Vagina (tissue), 2 donors: Measurements from ENCODE around the gene ZDHHC1. TPM values are rescaled to one million over a fixed set of nuclear protein-coding genes. Genes with fewer than 3 reads are reported as not detected.
"Not testable (repeated sequence)": the region's sequence is repeated elsewhere in the genome, so short reads cannot be mapped to it uniquely, and the experiment has no call there.

ENCODE experiments used
- DNase-seq, 2 donors: peaks; one replicate each; pipeline ENCODE4 v3.0.0-alpha.2; 2017; ENCODE audit errors: extremely low spot score in 2 of 2
- H3K27ac ChIP-seq: fragments of 200-600 bp; sonication (generic); one replicate; pipeline ENCODE4 v1.5.1; 2019
- H3K27me3 ChIP-seq: fragments of 200-600 bp; sonication (generic); one replicate; pipeline ENCODE4 v1.5.1; 2019
- H3K36me3 ChIP-seq, 2 donors: fragments of 200-600 bp; sonication (generic); one replicate each; pipeline ENCODE4 v1.5.1; 2017 to 2019
- H3K4me1 ChIP-seq: fragments of 200-600 bp; sonication (generic); one replicate; pipeline ENCODE4 v1.5.1; 2019
- H3K4me3 ChIP-seq, 2 donors: fragments of 200-600 bp; sonication (generic); 1 replicate in 1 of 2; 2 replicates in 1 of 2; pipeline ENCODE4 v1.5.1; 2016 to 2019
- H3K9me3 ChIP-seq: fragments of 200-600 bp; sonication (generic); one replicate; pipeline ENCODE4 v1.5.1; 2019
- POLR2A ChIP-seq, 2 donors: fragments of 450-650 bp; IDR thresholded peaks; one replicate each; pipeline ENCODE4 v1.6.1; 2017; ENCODE audit warnings: antibody characterized with exemption in 2 of 2, mild to moderate bottlenecking in 2 of 2, moderate library complexity in 2 of 2
- POLR2AphosphoS5 ChIP-seq, 2 donors: sonication (generic); formaldehyde crosslinking; IDR thresholded peaks; one replicate each; pipeline ENCODE4 v1.9.0; 2017; ENCODE audit warnings: antibody characterized with exemption in 2 of 2, mild to moderate bottlenecking in 2 of 2, low read depth in 1 of 2; ENCODE audit not compliant: insufficient read depth in 1 of 2
- intact Hi-C: fragments of 100-400 bp; cut with DNase I; formaldehyde crosslinking; loops from one replicate; pipeline ENCODE4 v1.15.1; 2023
- total RNA-seq: library from RNA; depleted of rRNA; stranded (reverse); fragments of >200 nt; gene quantifications from one replicate; pipeline ENCODE4 v1.2.3, GENCODE V29; 2016
- TF ChIP-seq, protein P1 (sequence below), 3 experiments: fragments of 450-650 bp in 2 of 3; fragments of 200-600 bp in 1 of 3; sonication (generic) in 1 of 3; IDR thresholded peaks; one replicate each; pipeline ENCODE4 v1.5.1; 2017 to 2019; ENCODE audit warnings: antibody characterized with exemption in 3 of 3, mild to moderate bottlenecking in 2 of 3, moderate library complexity in 2 of 3

ZDHHC1 gene
- total RNA-seq, 1 donor from 2014 or later: 22.3 TPM

DNA sequence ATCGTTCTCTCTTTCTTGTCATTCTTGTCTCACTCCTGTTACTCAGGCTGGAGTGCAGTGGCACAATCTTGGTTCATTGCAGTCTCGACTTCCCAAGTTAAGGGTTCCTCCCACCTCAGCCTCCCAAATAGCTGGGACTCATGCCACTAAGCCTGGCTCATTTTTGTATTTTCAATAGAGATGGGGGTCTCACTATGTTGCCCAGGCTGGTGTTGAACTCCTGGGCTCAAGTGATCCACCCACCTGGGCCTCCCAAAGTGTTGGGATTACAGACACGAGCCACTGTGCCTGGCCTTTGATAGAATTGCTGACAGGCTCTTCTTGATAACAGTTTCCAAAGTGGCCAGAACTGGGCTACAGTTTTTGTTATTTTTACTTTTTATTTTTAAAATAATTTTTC is 55.2 kb downstream of the ZDHHC1 start:
- Histone ChIP-seq H3K4me1 (no peaks in the 10 kb centered on the region), H3K9me3 (no peaks in the 10 kb centered on the region), H3K36me3 (no peaks in the 10 kb centered on the region), H3K4me3 (no peak overlapping the region), H3K27ac (no peak overlapping the region), H3K27me3 (no peaks in the 10 kb centered on the region)
- TF ChIP-seq POLR2A (IDR thresholded peaks at IDR 0.05): no peak
- TF ChIP-seq, protein P1, sequence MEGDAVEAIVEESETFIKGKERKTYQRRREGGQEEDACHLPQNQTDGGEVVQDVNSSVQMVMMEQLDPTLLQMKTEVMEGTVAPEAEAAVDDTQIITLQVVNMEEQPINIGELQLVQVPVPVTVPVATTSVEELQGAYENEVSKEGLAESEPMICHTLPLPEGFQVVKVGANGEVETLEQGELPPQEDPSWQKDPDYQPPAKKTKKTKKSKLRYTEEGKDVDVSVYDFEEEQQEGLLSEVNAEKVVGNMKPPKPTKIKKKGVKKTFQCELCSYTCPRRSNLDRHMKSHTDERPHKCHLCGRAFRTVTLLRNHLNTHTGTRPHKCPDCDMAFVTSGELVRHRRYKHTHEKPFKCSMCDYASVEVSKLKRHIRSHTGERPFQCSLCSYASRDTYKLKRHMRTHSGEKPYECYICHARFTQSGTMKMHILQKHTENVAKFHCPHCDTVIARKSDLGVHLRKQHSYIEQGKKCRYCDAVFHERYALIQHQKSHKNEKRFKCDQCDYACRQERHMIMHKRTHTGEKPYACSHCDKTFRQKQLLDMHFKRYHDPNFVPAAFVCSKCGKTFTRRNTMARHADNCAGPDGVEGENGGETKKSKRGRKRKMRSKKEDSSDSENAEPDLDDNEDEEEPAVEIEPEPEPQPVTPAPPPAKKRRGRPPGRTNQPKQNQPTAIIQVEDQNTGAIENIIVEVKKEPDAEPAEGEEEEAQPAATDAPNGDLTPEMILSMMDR (IDR thresholded peaks at IDR 0.05): no peak
- TF ChIP-seq POLR2AphosphoS5 (IDR thresholded peaks at IDR 0.05; ENCODE audit: insufficient read depth in 1 of 2, low read depth in 1 of 2): no peak
- intact Hi-C loops: no loop called here
- no peak for DNase-seq

DNA sequence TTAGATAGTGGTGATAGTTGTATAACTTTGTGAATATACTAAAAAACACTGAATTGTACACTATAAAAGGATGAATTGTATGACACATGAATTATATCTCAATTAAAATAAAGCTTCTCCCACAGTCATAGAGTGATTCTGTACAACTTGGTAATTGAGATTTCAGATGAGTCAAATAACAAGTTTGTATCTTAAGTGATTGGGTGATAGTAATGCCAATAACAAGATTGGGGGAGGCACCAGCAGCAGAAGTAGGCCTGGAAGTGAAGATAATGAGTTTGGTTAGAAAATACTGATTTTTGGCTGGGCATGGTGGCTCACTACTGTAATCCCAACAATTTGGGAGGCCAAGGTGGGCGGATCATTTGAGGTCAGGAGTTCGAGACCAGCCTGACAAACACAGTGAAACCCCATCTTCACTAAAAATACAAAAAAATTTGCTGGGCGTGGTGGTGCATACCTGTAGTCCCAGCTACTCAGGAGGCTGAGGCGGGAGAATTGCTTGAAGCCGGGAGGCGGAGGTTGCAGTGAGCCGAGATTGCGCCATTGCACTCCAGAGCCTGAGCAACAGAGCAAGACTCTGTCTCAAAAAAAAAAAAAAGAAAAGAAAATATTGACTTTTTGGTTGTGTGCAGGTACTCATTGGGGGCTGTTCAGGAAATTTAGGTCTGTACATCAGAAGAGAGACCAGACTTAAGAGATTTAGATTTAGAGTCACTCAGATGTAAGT is 56.6 kb downstream of the ZDHHC1 start:
- H3K4me3 ChIP-seq, H3K9me3 ChIP-seq, H3K36me3 ChIP-seq, H3K27me3 ChIP-seq, intact Hi-C loops, DNase-seq, H3K4me1 ChIP-seq, H3K27ac ChIP-seq: not testable (repeated sequence)

DNA sequence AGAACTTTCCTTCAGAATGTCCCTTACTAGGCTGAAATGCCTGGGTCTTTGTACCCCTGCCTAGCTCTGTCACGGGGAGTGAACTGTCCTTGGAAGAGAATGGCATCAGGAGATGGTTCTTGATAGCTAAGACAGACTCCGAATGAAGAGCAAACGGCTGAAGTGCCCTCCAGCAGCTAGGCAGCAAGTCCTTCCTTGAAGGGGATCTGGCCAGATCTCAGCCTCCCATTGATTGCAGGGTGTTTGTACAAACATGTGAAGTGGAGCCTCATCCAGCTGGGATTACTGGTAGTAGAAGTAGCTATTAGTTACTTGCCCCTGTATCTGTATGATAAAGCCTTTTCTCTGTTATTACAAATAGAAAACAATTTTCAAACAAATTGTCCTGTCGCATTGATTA is 58.7 kb downstream of the ZDHHC1 start:
- Histone ChIP-seq H3K27me3 (no peaks in the 10 kb centered on the region), H3K27ac (no peak overlapping the region), H3K4me1 (no peaks in the 10 kb centered on the region), H3K9me3 (no peaks in the 10 kb centered on the region), H3K36me3 (no peaks in the 10 kb centered on the region), H3K4me3 (no peak overlapping the region)
- DNase-seq: no peak
- intact Hi-C loops: no loop called here
- TF ChIP-seq POLR2AphosphoS5 (IDR thresholded peaks at IDR 0.05; ENCODE audit: insufficient read depth in 1 of 2, low read depth in 1 of 2): no peak
- TF ChIP-seq, protein P1 (IDR thresholded peaks at IDR 0.05): no peak
- no peak for TF ChIP-seq POLR2A (IDR thresholded peaks at IDR 0.05)

DNA sequence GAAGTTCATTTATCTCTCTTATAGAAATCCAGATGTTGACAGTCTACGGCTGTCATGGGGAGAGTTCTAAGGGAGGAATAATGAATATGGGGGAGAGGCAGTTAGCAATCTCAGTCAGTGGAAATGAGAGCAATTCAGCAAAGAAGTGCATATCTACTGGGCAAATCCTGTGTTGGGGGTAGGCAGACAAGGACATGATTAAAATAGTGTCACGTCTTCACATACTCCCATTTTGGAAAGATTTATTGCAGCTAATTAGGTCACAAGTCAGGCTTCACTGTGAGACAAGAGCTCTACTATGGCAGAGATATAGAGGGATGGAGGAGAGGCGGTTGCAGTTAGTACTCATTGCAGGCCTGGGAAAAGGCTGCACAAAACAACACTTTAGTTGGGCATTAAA is 59.9 kb downstream of the ZDHHC1 start:
- Histone ChIP-seq H3K4me3 (no peak overlapping the region), H3K27ac (no peak overlapping the region), H3K4me1 (no peaks in the 10 kb centered on the region), H3K27me3 (no peaks in the 10 kb centered on the region), H3K9me3 (no peaks in the 10 kb centered on the region), H3K36me3 (no peaks in the 10 kb centered on the region)
- intact Hi-C loops: no loop called here
- no peak for DNase-seq
- TF ChIP-seq, protein P1 (IDR thresholded peaks at IDR 0.05): no peak

DNA sequence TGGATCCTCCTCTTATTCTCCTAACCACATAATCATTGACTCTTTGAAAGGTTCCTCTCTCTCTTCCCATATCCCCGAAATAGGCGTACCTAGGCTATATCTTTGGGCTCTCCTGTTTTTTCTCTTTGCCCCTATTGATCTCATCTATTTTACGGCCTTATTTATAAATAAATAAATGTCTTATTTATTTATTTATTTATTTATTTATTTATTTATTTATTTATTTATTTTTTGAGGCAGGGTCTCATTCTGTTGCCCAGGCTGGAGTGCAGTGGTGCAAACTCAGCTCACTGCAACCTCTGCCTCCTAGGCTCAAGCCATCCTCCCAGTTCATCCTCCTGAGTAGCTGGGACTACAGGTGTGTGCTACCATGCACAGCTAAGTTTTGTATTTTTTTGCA is 63.8 kb downstream of the ZDHHC1 start:
- intact Hi-C loops, H3K36me3 ChIP-seq, H3K4me3 ChIP-seq, H3K27ac ChIP-seq, H3K27me3 ChIP-seq, H3K4me1 ChIP-seq, H3K9me3 ChIP-seq, DNase-seq: not testable (repeated sequence)

DNA sequence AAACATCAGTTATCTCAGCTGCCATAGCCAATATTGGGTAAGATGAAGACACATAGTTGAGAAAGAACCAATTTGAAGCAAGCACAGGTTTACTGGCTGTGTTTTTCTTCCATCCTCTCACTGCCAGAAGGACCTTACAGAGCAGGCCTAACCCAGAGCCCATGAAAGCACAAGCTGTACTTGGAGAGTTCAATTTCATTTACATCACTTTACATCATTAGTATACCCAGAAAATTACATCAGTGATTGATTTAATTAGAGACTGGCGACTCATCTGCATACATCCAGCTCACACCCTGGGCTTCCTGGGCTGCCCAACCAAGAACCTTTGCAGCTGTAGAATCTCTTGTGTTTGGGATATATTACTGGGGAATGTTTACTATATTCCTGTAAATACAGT is 66.0 kb downstream of the ZDHHC1 start:
- Histone ChIP-seq H3K36me3 (no peaks in the 10 kb centered on the region), H3K4me3 (no peak overlapping the region), H3K27ac (no peak overlapping the region), H3K4me1 (no peaks in the 10 kb centered on the region), H3K27me3 (no peaks in the 10 kb centered on the region), H3K9me3 (no peaks in the 10 kb centered on the region)
- no peak for DNase-seq
- TF ChIP-seq, protein P1 (IDR thresholded peaks at IDR 0.05): no peak
- TF ChIP-seq POLR2A (IDR thresholded peaks at IDR 0.05) (no peak), POLR2AphosphoS5 (IDR thresholded peaks at IDR 0.05; ENCODE audit: insufficient read depth in 1 of 2, low read depth in 1 of 2) (no peak)
- intact Hi-C loops: no loop called here
